ENCODE results near the gene PRICKLE2.

- TF ChIP-seq CTCF (IDR thresholded peaks at IDR 0.05 in 2 of 3, conservative IDR thresholded peaks at IDR 0.05 in 1 of 3; ENCODE audit: control insufficient read depth in 2 of 3, extremely low read depth in 1 of 3, insufficient read depth in 1 of 3, low read depth in 3 of 3, low read length in 3 of 3) = no peak
- TF ChIP-seq SPI1 (IDR thresholded peaks at IDR 0.05; ENCODE audit: borderline replicate concordance, insufficient read depth, low read depth, low read length) = no peak
- TF ChIP-seq USF2 (IDR thresholded peaks at IDR 0.05; ENCODE audit: borderline replicate concordance, low read depth, low read length) = no peak
- no peak for TF ChIP-seq BCL11A (IDR thresholded peaks at IDR 0.05; ENCODE audit: low read depth, low read length)
- no peak for TF ChIP-seq RAD21 (IDR thresholded peaks at IDR 0.05; ENCODE audit: insufficient read depth, low read depth, low read length)
- TF ChIP-seq TAF1 (IDR thresholded peaks at IDR 0.05; ENCODE audit: borderline replicate concordance, low read depth, low read length) = no peak
- no peak for TF ChIP-seq SMC3 (IDR thresholded peaks at IDR 0.05; ENCODE audit: borderline replicate concordance, low read length)
- no peak for TF ChIP-seq HCFC1 (IDR thresholded peaks at IDR 0.05; ENCODE audit: low read length)
- TF ChIP-seq EP300 (IDR thresholded peaks at IDR 0.05; ENCODE audit: borderline replicate concordance in 1 of 2, control insufficient read depth in 1 of 2, low read depth in 2 of 2, low read length in 2 of 2) = no peak
- TF ChIP-seq SP1 (IDR thresholded peaks at IDR 0.05; ENCODE audit: low read depth, low read length) = no peak
Observed at GRCh38 chr3:64049136-64049535, 176.1 kb downstream of the PRICKLE2 start.

Data from GM12878 (cell line).